HL-60 (cell line): ENCODE results near the gene EEF2K.

Experiments
- DNase-seq, 2 experiments: peaks; one replicate each; pipeline ENCODE4 v3.0.0-alpha.2; 2010 to 2020; ENCODE audit warnings: low read depth in 1 of 2, low spot score in 1 of 2
- H3K27ac ChIP-seq: fragments of 250-450 bp; sonication (Bioruptor Pico); replicated peaks from 2 replicates; pipeline ENCODE4 v1.5.1; 2020; ENCODE audit warnings: mild to moderate bottlenecking, moderate library complexity
- H3K27me3 ChIP-seq: fragments of 250-450 bp; sonication (Bioruptor Pico); 2 replicates; pipeline ENCODE4 v1.5.1; 2021; ENCODE audit warnings: mild to moderate bottlenecking, moderate library complexity; ENCODE audit not compliant: insufficient read depth, poor library complexity, severe bottlenecking
- H3K4me3 ChIP-seq: replicated peaks from 2 replicates; pipeline ENCODE4 v1.5.1; 2011; ENCODE audit warnings: mild to moderate bottlenecking, control low read depth, low read length; ENCODE audit not compliant: insufficient read depth
- CTCF ChIP-seq: IDR thresholded peaks from one replicate; pipeline ENCODE4 v1.5.1; 2011; ENCODE audit warnings: low read length, control low read depth, inconsistent platforms; ENCODE audit not compliant: insufficient read depth
- GABPA ChIP-seq: IDR thresholded peaks from 2 replicates; pipeline ENCODE4 v1.6.1; 2012; ENCODE audit warnings: low read depth
- POLR2AphosphoS5 ChIP-seq: IDR thresholded peaks from 2 replicates; pipeline ENCODE4 v1.6.1; 2012; ENCODE audit warnings: low read depth
- REST ChIP-seq: IDR thresholded peaks from 2 replicates; pipeline ENCODE4 v1.6.1; 2012; ENCODE audit warnings: low read depth; ENCODE audit not compliant: insufficient replicate concordance
- SPI1 ChIP-seq: IDR thresholded peaks from 2 replicates; pipeline ENCODE4 v1.6.1; 2012; ENCODE audit warnings: low read depth, mild to moderate bottlenecking, borderline replicate concordance

Gene EEF2K

GRCh38 chr16:22262460-22262859, 56.4 kb downstream of the EEF2K start:
- H3K4me3 ChIP-seq = no peak overlapping the region
- DNase-seq = no peak
- TF ChIP-seq POLR2AphosphoS5 = no peak
- no peak for TF ChIP-seq SPI1
- TF ChIP-seq GABPA = no peak
- H3K27ac ChIP-seq = no peak overlapping the region
- H3K27me3 ChIP-seq = no peaks in the 10 kb centered on the region

GRCh38 chr16:22264786-22265185, 58.7 kb downstream of the EEF2K start:
- no peak for DNase-seq

DNA sequence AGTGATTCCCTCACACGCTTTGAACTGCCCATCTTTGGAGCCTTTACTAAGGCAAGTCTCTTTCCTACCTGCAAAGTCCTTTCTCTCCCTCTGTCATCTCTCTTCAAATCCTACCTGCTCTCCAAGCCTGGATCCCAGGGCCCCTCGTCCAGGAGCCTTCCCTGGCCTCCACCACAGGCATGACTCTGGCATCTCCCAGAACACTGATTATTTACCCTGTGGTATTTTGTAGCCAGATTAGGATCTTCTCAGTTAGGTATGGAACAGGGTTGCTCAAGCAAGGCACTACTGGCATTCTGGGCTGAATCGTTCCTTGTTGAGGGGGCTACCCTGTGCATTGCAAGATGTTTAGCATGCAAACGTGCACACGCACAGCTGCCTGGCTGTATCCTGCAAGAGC, 59.3 kb downstream of the EEF2K start:
- no peak overlapping the region for H3K27ac ChIP-seq
- DNase-seq = no peak

More at GRCh38 chr16:22264786-22265185, 58.7 kb downstream of the EEF2K start:
- Histone ChIP-seq H3K27ac (no peak overlapping the region), H3K27me3 (no peaks in the 10 kb centered on the region), H3K4me3 (no peak overlapping the region)
- TF ChIP-seq REST = no peak
- no peak for TF ChIP-seq POLR2AphosphoS5
- TF ChIP-seq GABPA = no peak
- TF ChIP-seq CTCF = no peak
- no peak for TF ChIP-seq SPI1

More for the DNA sequence above, 59.3 kb downstream of the EEF2K start:
- no peak overlapping the region for H3K4me3 ChIP-seq
- no peak for TF ChIP-seq REST
- no peak for TF ChIP-seq SPI1
- no peak for TF ChIP-seq GABPA
- TF ChIP-seq CTCF = no peak
- TF ChIP-seq POLR2AphosphoS5 = no peak
- H3K27me3 ChIP-seq = no peaks in the 10 kb centered on the region
